Measurements from ENCODE around the gene TFAM.

TFAM gene

DNA sequence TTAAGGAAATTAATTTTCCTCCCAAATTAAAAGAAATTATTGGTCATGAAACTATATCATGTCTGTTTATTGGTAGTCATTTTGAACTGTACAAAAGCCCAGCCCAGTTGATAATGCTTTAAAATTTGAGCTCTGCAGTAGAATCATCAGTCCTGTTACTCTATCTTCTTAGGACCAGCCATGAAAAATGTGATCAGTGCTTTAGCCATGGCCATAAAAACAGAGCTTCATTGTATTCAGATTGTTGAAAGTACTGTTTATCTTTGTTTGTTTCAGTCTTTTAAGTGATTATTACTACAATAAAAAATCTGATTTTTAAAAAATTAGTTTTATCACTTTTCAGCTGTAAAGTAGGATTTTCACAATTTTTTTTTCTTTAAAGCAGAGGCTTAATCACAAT, 13.7 kb upstream of the TFAM start:
- ChIA-PET CTCF (no interaction called here), POLR2A (ENCODE audit: low non-redundant PET) (no interaction called here)

DNA sequence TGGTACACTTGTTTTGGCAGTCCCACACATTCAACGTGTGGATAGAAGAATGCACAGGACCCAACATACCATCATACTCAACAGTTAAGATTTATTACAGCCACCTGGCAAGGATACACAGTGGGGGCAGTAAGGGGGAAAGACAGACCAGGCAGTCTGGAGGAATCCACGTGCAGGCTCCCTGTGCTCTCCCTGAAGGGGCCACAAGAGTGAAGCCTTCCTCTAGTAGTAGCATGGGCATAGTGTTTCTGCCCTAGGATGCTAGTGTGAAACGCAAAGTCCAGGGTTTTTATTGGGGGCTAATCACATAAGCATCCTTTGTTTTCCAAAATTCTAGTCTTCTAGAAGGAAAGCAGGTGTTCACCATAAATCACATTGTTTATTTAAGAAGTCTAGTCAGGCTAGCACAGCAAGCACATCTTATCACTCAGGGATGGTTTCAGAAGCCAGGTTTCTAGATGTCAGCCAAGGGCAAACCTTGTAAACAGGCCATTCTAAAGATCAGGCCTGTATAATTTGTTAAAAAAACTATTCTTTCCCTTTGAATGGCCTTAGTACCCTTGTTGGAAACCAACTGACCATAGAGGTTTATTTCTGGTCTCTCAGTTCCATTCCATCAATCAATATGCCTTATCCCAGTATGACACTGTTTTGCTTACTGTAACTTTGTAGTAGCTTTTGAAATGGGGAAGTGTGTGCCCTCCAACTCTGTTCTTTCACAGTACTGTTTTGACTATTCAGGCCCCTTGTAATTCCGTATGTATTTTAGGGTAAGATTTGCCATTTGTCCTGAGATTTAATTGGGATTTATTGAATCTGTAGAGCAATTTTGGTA, 12.4 kb upstream of the TFAM start:
- POLR2A ChIA-PET (ENCODE audit: low non-redundant PET) = no interaction called here
- CTCF ChIA-PET = no interaction called here
- H3K27ac ChIP-seq = no peak overlapping the region
- TF ChIP-seq, protein P1, sequence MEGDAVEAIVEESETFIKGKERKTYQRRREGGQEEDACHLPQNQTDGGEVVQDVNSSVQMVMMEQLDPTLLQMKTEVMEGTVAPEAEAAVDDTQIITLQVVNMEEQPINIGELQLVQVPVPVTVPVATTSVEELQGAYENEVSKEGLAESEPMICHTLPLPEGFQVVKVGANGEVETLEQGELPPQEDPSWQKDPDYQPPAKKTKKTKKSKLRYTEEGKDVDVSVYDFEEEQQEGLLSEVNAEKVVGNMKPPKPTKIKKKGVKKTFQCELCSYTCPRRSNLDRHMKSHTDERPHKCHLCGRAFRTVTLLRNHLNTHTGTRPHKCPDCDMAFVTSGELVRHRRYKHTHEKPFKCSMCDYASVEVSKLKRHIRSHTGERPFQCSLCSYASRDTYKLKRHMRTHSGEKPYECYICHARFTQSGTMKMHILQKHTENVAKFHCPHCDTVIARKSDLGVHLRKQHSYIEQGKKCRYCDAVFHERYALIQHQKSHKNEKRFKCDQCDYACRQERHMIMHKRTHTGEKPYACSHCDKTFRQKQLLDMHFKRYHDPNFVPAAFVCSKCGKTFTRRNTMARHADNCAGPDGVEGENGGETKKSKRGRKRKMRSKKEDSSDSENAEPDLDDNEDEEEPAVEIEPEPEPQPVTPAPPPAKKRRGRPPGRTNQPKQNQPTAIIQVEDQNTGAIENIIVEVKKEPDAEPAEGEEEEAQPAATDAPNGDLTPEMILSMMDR (conservative IDR thresholded peaks at IDR 0.05; ENCODE audit: low read depth) = no peak
- DNase-seq (ENCODE audit: low spot score) = no peak

More for the DNA sequence above, 13.7 kb upstream of the TFAM start:
- no peak for DNase-seq (ENCODE audit: low spot score)
- TF ChIP-seq, protein P1 (conservative IDR thresholded peaks at IDR 0.05; ENCODE audit: low read depth) = no peak
- H3K27ac ChIP-seq = no peak overlapping the region

DNA sequence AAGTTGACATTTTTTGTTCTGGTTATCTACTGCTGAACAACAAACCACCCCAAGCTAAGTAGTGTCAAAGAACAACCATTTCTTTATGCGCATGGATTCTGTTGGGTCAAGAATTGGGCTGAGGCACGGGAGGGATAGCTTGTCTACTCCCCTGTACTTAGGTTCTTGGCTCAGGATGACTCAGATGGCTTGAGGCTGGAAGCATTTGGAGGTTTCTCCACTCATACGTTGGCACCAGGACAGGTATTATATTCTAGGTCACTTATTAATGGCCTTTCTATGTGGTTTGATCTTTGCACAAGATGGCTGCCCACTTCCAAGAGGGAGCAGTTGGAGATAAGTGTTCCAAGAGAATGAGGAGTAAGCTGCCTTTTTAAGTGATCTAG, 11.8 kb upstream of the TFAM start:
- H3K27ac ChIP-seq = no peak overlapping the region
- DNase-seq (ENCODE audit: low spot score) = peak; percentile 27
- TF ChIP-seq, protein P1 (conservative IDR thresholded peaks at IDR 0.05; ENCODE audit: low read depth) = no peak
- ChIA-PET CTCF (no interaction called here), POLR2A (ENCODE audit: low non-redundant PET) (no interaction called here)

DNA sequence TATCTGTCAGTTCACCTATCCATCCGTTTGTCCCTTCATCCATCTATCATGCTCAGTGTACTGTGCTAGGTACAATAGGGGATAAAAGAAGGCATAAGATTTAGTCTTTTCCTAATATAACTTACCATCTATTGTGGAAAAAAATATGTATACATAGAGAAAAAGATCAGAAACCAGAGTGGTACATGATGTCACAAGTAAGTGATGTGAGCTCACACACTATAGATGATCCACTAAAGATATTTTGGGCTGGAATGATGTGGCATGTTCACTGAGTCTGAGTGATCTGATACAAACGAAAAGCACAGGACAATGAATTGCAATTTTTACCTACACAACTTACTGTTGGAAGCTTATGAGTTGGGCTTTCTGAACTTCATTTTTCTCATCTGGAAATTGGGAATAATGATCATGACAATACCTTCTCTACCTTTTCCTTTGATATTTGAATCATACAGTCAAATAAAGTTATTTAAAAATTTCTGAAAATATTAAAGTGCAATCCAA, 2.7 kb upstream of the TFAM start:
- CTCF ChIA-PET = no interaction called here
- H3K27ac ChIP-seq = no peak overlapping the region
- POLR2A ChIA-PET (ENCODE audit: low non-redundant PET) = no interaction called here
- TF ChIP-seq, protein P1 (conservative IDR thresholded peaks at IDR 0.05; ENCODE audit: low read depth) = no peak
- DNase-seq (ENCODE audit: low spot score) = no peak

DNA sequence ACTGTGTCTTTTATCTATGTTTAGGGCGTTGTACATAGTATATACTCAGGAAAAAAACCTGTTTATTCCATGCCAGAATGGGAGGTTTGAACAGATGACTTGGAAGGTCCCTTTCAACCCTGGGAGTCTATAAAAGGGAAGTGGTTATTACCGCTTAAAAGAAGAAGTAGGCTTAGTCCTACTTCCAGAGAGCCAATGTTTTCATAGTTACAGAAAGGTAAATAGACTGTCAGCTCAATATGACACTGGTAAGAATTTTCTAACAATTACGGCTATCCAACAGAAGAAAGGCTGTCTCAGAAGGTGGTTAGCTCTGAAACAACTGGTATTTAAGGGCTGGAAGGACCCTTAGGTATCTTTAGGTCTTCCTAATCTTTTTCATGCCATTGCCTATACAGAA, 1.1 kb upstream of the TFAM start:
- TF ChIP-seq, protein P1 (conservative IDR thresholded peaks at IDR 0.05; ENCODE audit: low read depth) = no peak
- CTCF ChIA-PET = interaction anchor here (0.5 to 1.2 kb wide), 3 partner anchors 74 to 84 kb away, joined by 3 to 5 read pairs (median 3); no protein-coding TSS in a partner anchor
- POLR2A ChIA-PET (ENCODE audit: low non-redundant PET) = interaction anchor here (0.7 to 0.9 kb wide), 2 partner anchors 30 to 117 kb away, joined by 3 read pairs; partner anchors contain the start of gene IPMK
- no peak for DNase-seq (ENCODE audit: low spot score)
- H3K27ac ChIP-seq = no peak overlapping the region

DNA sequence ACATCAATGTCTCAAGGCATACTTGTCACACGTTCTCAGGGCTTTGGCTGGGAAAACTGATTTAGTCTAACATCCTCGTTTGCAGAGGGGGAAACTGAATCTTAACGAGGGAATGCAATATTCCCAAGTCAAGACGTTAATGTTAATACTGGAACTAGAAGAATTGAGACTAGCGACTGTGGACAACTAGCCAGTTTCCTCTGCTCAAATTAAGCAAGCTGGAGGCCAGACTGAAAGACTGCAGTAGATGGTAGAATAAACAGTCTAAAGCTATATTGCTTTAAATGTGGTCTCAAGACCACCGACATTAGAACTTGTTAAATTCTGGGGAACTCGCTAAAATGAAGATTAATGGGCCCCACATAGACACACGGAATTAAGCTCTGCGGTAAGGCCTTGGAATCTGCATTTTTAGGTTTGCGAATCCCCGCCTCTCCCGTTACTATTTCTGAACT, 639 bp upstream of the TFAM start:
- TF ChIP-seq, protein P1 (conservative IDR thresholded peaks at IDR 0.05; ENCODE audit: low read depth) = no peak
- H3K27ac ChIP-seq = peak overlapping the region; percentile 91
- CTCF ChIA-PET = interaction anchor here (0.5 to 1.2 kb wide), 6 partner anchors 19 to 207 kb away, joined by 3 to 5 read pairs (median 4); no protein-coding TSS in a partner anchor
- DNase-seq (ENCODE audit: low spot score) = no peak
- POLR2A ChIA-PET (ENCODE audit: low non-redundant PET) = interaction anchor here (0.7 to 0.9 kb wide), 2 partner anchors 31 to 117 kb away, joined by 3 read pairs; partner anchors contain the start of gene IPMK
